Neural cell (in vitro differentiated cells): Measurements from ENCODE around the gene C11orf65.

ENCODE experiments used
- EP300 ChIP-seq: fragments of 450-650 bp; conservative IDR thresholded peaks from 2 replicates; pipeline ENCODE4 v1.6.1; 2014; ENCODE audit warnings: antibody characterized with exemption, mild to moderate bottlenecking, moderate library complexity; ENCODE audit not compliant: poor library complexity, severe bottlenecking
- EZH2 ChIP-seq: fragments of 200-600, 300-800 bp; shearing (Covaris generic), sonication (generic); IDR thresholded peaks from 2 replicates; pipeline ENCODE4 v1.6.1; 2014; ENCODE audit warnings: antibody characterized with exemption, low read length, borderline replicate concordance, mild to moderate bottlenecking; ENCODE audit not compliant: insufficient read depth, poor library complexity, severe bottlenecking
- POLR2AphosphoS5 ChIP-seq: IDR thresholded peaks from 2 replicates; pipeline ENCODE4 v1.6.1; 2012
- RAD21 ChIP-seq: fragments of 450-650 bp; conservative IDR thresholded peaks from 2 replicates; pipeline ENCODE4 v1.6.1; 2014; ENCODE audit warnings: antibody characterized with exemption, mild to moderate bottlenecking, moderate library complexity
- SMC3 ChIP-seq: fragments of 450-650 bp; conservative IDR thresholded peaks from 2 replicates; pipeline ENCODE4 v1.6.1; 2014; ENCODE audit warnings: antibody characterized with exemption, mild to moderate bottlenecking, moderate library complexity; ENCODE audit not compliant: poor library complexity
- TAF1 ChIP-seq: IDR thresholded peaks from 2 replicates; pipeline ENCODE4 v1.6.1; 2012; ENCODE audit warnings: low read depth
- TF ChIP-seq, protein P1 (sequence below): fragments of 450-650 bp; IDR thresholded peaks from 2 replicates; pipeline ENCODE4 v1.5.1; 2014; ENCODE audit warnings: antibody characterized with exemption, mild to moderate bottlenecking, moderate library complexity; ENCODE audit not compliant: poor library complexity, severe bottlenecking
- TF ChIP-seq, protein P2 (sequence below): IDR thresholded peaks from 2 replicates; pipeline ENCODE4 v1.6.1; 2012; ENCODE audit warnings: borderline replicate concordance

DNA sequence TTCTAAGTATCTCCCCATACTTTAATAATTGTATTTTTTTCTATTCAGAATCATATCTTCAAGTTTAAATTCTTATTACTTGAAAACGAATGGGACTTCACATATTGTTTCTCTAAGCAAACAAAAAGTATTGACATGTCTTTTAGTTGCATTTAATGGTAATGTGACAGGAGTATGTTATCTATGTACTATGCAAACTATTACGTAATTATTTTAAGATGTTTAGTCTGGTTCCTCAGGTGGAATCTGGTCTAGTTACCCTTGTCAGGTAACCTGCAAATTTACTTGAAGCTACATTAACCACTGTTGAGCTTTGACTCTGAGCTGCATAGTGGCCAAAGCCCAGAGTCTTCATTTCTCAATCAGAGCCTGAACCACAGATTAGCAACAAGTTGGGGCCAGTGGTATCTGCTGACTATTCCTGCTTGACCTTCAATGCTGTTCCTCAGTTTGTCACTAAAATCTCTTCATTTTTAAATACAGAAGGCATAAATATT is 133.9 kb downstream of the C11orf65 start:
- TF ChIP-seq EZH2, result no peak
- TF ChIP-seq RAD21, result no peak
- TF ChIP-seq, protein P1, sequence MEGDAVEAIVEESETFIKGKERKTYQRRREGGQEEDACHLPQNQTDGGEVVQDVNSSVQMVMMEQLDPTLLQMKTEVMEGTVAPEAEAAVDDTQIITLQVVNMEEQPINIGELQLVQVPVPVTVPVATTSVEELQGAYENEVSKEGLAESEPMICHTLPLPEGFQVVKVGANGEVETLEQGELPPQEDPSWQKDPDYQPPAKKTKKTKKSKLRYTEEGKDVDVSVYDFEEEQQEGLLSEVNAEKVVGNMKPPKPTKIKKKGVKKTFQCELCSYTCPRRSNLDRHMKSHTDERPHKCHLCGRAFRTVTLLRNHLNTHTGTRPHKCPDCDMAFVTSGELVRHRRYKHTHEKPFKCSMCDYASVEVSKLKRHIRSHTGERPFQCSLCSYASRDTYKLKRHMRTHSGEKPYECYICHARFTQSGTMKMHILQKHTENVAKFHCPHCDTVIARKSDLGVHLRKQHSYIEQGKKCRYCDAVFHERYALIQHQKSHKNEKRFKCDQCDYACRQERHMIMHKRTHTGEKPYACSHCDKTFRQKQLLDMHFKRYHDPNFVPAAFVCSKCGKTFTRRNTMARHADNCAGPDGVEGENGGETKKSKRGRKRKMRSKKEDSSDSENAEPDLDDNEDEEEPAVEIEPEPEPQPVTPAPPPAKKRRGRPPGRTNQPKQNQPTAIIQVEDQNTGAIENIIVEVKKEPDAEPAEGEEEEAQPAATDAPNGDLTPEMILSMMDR, result no peak
- TF ChIP-seq SMC3, result no peak
- TF ChIP-seq, protein P2, sequence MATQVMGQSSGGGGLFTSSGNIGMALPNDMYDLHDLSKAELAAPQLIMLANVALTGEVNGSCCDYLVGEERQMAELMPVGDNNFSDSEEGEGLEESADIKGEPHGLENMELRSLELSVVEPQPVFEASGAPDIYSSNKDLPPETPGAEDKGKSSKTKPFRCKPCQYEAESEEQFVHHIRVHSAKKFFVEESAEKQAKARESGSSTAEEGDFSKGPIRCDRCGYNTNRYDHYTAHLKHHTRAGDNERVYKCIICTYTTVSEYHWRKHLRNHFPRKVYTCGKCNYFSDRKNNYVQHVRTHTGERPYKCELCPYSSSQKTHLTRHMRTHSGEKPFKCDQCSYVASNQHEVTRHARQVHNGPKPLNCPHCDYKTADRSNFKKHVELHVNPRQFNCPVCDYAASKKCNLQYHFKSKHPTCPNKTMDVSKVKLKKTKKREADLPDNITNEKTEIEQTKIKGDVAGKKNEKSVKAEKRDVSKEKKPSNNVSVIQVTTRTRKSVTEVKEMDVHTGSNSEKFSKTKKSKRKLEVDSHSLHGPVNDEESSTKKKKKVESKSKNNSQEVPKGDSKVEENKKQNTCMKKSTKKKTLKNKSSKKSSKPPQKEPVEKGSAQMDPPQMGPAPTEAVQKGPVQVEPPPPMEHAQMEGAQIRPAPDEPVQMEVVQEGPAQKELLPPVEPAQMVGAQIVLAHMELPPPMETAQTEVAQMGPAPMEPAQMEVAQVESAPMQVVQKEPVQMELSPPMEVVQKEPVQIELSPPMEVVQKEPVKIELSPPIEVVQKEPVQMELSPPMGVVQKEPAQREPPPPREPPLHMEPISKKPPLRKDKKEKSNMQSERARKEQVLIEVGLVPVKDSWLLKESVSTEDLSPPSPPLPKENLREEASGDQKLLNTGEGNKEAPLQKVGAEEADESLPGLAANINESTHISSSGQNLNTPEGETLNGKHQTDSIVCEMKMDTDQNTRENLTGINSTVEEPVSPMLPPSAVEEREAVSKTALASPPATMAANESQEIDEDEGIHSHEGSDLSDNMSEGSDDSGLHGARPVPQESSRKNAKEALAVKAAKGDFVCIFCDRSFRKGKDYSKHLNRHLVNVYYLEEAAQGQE, result no peak
- no peak for TF ChIP-seq EP300
- no peak for TF ChIP-seq POLR2AphosphoS5
- TF ChIP-seq TAF1, result no peak
